Measurements from ENCODE around the gene MRFAP1. TPM values are rescaled to one million over a fixed set of nuclear protein-coding genes. Genes with fewer than 3 reads are reported as not detected.

The MRFAP1 gene
- total RNA-seq, 6 experiments from 2014 or later = 332 to 418 (median 364) TPM

GRCh38 chr4:6641164-6641970, 882 bp downstream of the MRFAP1 start:
- peaks cover 4% of the 10 kb centered on the region for H3K27me3 Mint-ChIP-seq (ENCODE audit: insufficient read depth)
- H3K36me3 Mint-ChIP-seq (ENCODE audit: low read depth) = peaks cover 30% of the 10 kb centered on the region
- DNase-seq = peak; percentile 21
- peaks cover 23% of the 10 kb centered on the region for H3K4me1 Mint-ChIP-seq (ENCODE audit: low read depth)
- peak overlapping the region; percentile 98 for H3K4me3 Mint-ChIP-seq
- H3K27ac Mint-ChIP-seq = peak overlapping the region; percentile 99
- no peak for TF ChIP-seq CTCF (IDR thresholded peaks at IDR 0.05)
- H3K9me3 Mint-ChIP-seq = no peaks in the 10 kb centered on the region

GRCh38 chr4:6641971-6642320, 1.5 kb downstream of the MRFAP1 start:
- Mint-ChIP-seq H3K36me3 (ENCODE audit: low read depth) (peaks cover 30% of the 10 kb centered on the region), H3K27ac (peak overlapping the region; percentile 99), H3K4me3 (peak overlapping the region; percentile 98), H3K27me3 (ENCODE audit: insufficient read depth) (peaks cover 5% of the 10 kb centered on the region), H3K4me1 (ENCODE audit: low read depth) (peaks cover 23% of the 10 kb centered on the region), H3K9me3 (no peaks in the 10 kb centered on the region)
- no peak for TF ChIP-seq CTCF (IDR thresholded peaks at IDR 0.05)
- DNase-seq = peak; percentile 30

GRCh38 chr4:6643141-6643847, 2.8 kb downstream of the MRFAP1 start:
- peaks cover 13% of the 10 kb centered on the region for H3K27me3 Mint-ChIP-seq (ENCODE audit: insufficient read depth)
- no peak for TF ChIP-seq CTCF (IDR thresholded peaks at IDR 0.05)
- no peak overlapping the region for H3K27ac Mint-ChIP-seq
- H3K9me3 Mint-ChIP-seq = no peaks in the 10 kb centered on the region
- H3K4me1 Mint-ChIP-seq (ENCODE audit: low read depth) = peaks cover 23% of the 10 kb centered on the region
- DNase-seq = no peak
- peaks cover 30% of the 10 kb centered on the region for H3K36me3 Mint-ChIP-seq (ENCODE audit: low read depth)
- no peak overlapping the region for H3K4me3 Mint-ChIP-seq

GRCh38 chr4:6644792-6645530, 4.5 kb downstream of the MRFAP1 start:
- no peak overlapping the region for H3K4me3 Mint-ChIP-seq
- no peak for DNase-seq
- no peaks in the 10 kb centered on the region for H3K9me3 Mint-ChIP-seq
- H3K36me3 Mint-ChIP-seq (ENCODE audit: low read depth) = peaks cover 30% of the 10 kb centered on the region
- H3K4me1 Mint-ChIP-seq (ENCODE audit: low read depth) = peaks cover 23% of the 10 kb centered on the region
- peaks cover 13% of the 10 kb centered on the region for H3K27me3 Mint-ChIP-seq (ENCODE audit: insufficient read depth)
- no peak overlapping the region for H3K27ac Mint-ChIP-seq
- TF ChIP-seq CTCF (IDR thresholded peaks at IDR 0.05) = no peak

- peaks cover 12% of the 10 kb centered on the region for H3K27me3 Mint-ChIP-seq (ENCODE audit: insufficient read depth)
- H3K27ac Mint-ChIP-seq = no peak overlapping the region
- H3K9me3 Mint-ChIP-seq = no peaks in the 10 kb centered on the region
- no peak for DNase-seq
- TF ChIP-seq CTCF (IDR thresholded peaks at IDR 0.05) = no peak
- peaks cover 13% of the 10 kb centered on the region for H3K4me1 Mint-ChIP-seq (ENCODE audit: low read depth)
- peaks cover 12% of the 10 kb centered on the region for H3K36me3 Mint-ChIP-seq (ENCODE audit: low read depth)
- H3K4me3 Mint-ChIP-seq = no peak overlapping the region
Observed at GRCh38 chr4:6647169-6647568, 6.7 kb downstream of the MRFAP1 start.

Data from HFFc6 (cell line).